ENCODE data around the gene HSPA8.
"Not testable (repeated sequence)": the region's sequence is repeated elsewhere in the genome, so short reads cannot be mapped to it uniquely, and the experiment has no call there.

Gene HSPA8

GRCh38 chr11:123062158-123062891 lies 389 bp upstream of the HSPA8 start:
- Histone ChIP-seq H3K23ac (ENCODE audit: low read length in 2 of 2) (peak overlapping the region; percentile 6 to 37), H2BK5ac (ENCODE audit: low read depth, low read length, poor library complexity, severe bottlenecking) (peak overlapping the region; percentile 100), H3K27ac (ENCODE audit: low read length, poor library complexity, severe bottlenecking) (peak overlapping the region; percentile 98), H3K4ac (ENCODE audit: low read depth in 1 of 2, low read length in 2 of 2) (peak overlapping the region; percentile 85 to 98), H2AFZ (ENCODE audit: low read depth, low read length) (no peak overlapping the region), H4K8ac (ENCODE audit: low read length) (peak overlapping the region; percentile 100), H2BK15ac (ENCODE audit: low read depth, poor library complexity, severe bottlenecking) (peak overlapping the region; percentile 99), H2BK12ac (ENCODE audit: low read length in 2 of 2) (peak overlapping the region in 1 of 2 experiments; percentile 56), H2AK5ac (ENCODE audit: low read length, severe bottlenecking) (peak overlapping the region; percentile 60), H3K14ac (ENCODE audit: low read length in 2 of 2) (peak overlapping the region; percentile 45 to 99), H3K36me3 (ENCODE audit: control insufficient read depth in 1 of 2, insufficient read depth in 2 of 2, low read depth in 1 of 2, low read length in 2 of 2) (peaks cover 4 to 38% of the 10 kb centered on the region in 2 experiments), H2BK120ac (ENCODE audit: low read depth, low read length) (peak overlapping the region; percentile 100), H4K91ac (ENCODE audit: low read length) (peak overlapping the region; percentile 98), H3K27me3 (ENCODE audit: control insufficient read depth in 1 of 2, insufficient read depth in 1 of 2, low read length in 2 of 2) (no peaks in the 10 kb centered on the region), H3K4me3 (ENCODE audit: insufficient read depth in 1 of 2, low read depth in 1 of 2, low read length in 2 of 2) (peak overlapping the region; percentile 73 to 97), H3K4me1 (ENCODE audit: control insufficient read depth, insufficient read depth, low read depth, low read length) (peaks cover 3% of the 10 kb centered on the region), H3K4me2 (ENCODE audit: low read length, poor library complexity, severe bottlenecking) (peak overlapping the region; percentile 39), H3K9me3 (ENCODE audit: control insufficient read depth, low read length) (no peaks in the 10 kb centered on the region), H3K18ac (ENCODE audit: low read depth in 1 of 2, low read length in 2 of 2) (peak overlapping the region; percentile 98 to 100), H3K9ac (ENCODE audit: low read length) (peak overlapping the region; percentile 99), H3K79me1 (replicated peaks; ENCODE audit: low read length, poor library complexity, severe bottlenecking) (peaks cover 11% of the 10 kb centered on the region)
- 1% methylated on average over 53 of the region's 63 CpGs for WGBS
- DNase-seq: peak; percentile 100

- Histone ChIP-seq H3K23ac (ENCODE audit: low read length in 2 of 2) (no peak overlapping the region), H4K91ac (ENCODE audit: low read length) (no peak overlapping the region), H2BK120ac (ENCODE audit: low read depth, low read length) (no peak overlapping the region), H3K4me1 (ENCODE audit: control insufficient read depth, insufficient read depth, low read depth, low read length) (peaks cover 5% of the 10 kb centered on the region), H2AFZ (ENCODE audit: low read depth, low read length) (no peak overlapping the region), H3K4me3 (ENCODE audit: insufficient read depth in 1 of 2, low read depth in 1 of 2, low read length in 2 of 2) (peak overlapping the region; percentile 64 to 97), H2BK15ac (ENCODE audit: low read depth, poor library complexity, severe bottlenecking) (no peak overlapping the region), H2AK5ac (ENCODE audit: low read length, severe bottlenecking) (no peak overlapping the region), H3K79me1 (replicated peaks; ENCODE audit: low read length, poor library complexity, severe bottlenecking) (peaks cover 7% of the 10 kb centered on the region), H3K27ac (ENCODE audit: low read length, poor library complexity, severe bottlenecking) (peak overlapping the region; percentile 10), H2BK12ac (ENCODE audit: low read length in 2 of 2) (no peak overlapping the region), H3K18ac (ENCODE audit: low read depth in 1 of 2, low read length in 2 of 2) (no peak overlapping the region), H3K14ac (ENCODE audit: low read length in 2 of 2) (no peak overlapping the region), H3K9me3 (ENCODE audit: control insufficient read depth, low read length) (no peaks in the 10 kb centered on the region), H4K8ac (ENCODE audit: low read length) (no peak overlapping the region), H3K9ac (ENCODE audit: low read length) (peak overlapping the region; percentile 99), H3K4me2 (ENCODE audit: low read length, poor library complexity, severe bottlenecking) (peak overlapping the region; percentile 95), H3K4ac (ENCODE audit: low read depth in 1 of 2, low read length in 2 of 2) (no peak overlapping the region), H2BK5ac (ENCODE audit: low read depth, low read length, poor library complexity, severe bottlenecking) (no peak overlapping the region), H3K27me3 (ENCODE audit: control insufficient read depth in 1 of 2, insufficient read depth in 1 of 2, low read length in 2 of 2) (no peaks in the 10 kb centered on the region), H3K36me3 (ENCODE audit: control insufficient read depth in 1 of 2, insufficient read depth in 2 of 2, low read depth in 1 of 2, low read length in 2 of 2) (peaks cover 15 to 57% of the 10 kb centered on the region in 2 experiments)
- DNase-seq: no peak
- WGBS: under 1% methylated on average over 8 of the region's 8 CpGs
These were observed 1.5 kb downstream of the HSPA8 start for GRCh38 chr11:123060277-123061000.

GRCh38 chr11:123059041-123059920 lies 2.7 kb downstream of the HSPA8 start:
- H3K18ac ChIP-seq (ENCODE audit: low read depth in 1 of 2, low read length in 2 of 2); H3K4me1 ChIP-seq (ENCODE audit: control insufficient read depth, insufficient read depth, low read depth, low read length); H3K23ac ChIP-seq (ENCODE audit: low read length in 2 of 2); H2BK5ac ChIP-seq (ENCODE audit: low read depth, low read length, poor library complexity, severe bottlenecking); H4K91ac ChIP-seq (ENCODE audit: low read length); H2BK120ac ChIP-seq (ENCODE audit: low read depth, low read length); H3K27ac ChIP-seq (ENCODE audit: low read length, poor library complexity, severe bottlenecking); H4K8ac ChIP-seq (ENCODE audit: low read length); H2BK15ac ChIP-seq (ENCODE audit: low read depth, poor library complexity, severe bottlenecking); DNase-seq; H3K4ac ChIP-seq (ENCODE audit: low read depth in 1 of 2, low read length in 2 of 2); H2BK12ac ChIP-seq (ENCODE audit: low read length in 2 of 2); H3K9me3 ChIP-seq (ENCODE audit: control insufficient read depth, low read length); H2AFZ ChIP-seq (ENCODE audit: low read depth, low read length); H3K79me1 ChIP-seq (replicated peaks; ENCODE audit: low read length, poor library complexity, severe bottlenecking); H2AK5ac ChIP-seq (ENCODE audit: low read length, severe bottlenecking); H3K27me3 ChIP-seq (ENCODE audit: control insufficient read depth in 1 of 2, insufficient read depth in 1 of 2, low read length in 2 of 2); H3K14ac ChIP-seq (ENCODE audit: low read length in 2 of 2): not testable (repeated sequence)
- 55% methylated on average over 18 of the region's 18 CpGs for WGBS
- peak overlapping the region; percentile 99 for H3K9ac ChIP-seq (ENCODE audit: low read length)
- H3K36me3 ChIP-seq (ENCODE audit: control insufficient read depth in 1 of 2, insufficient read depth in 2 of 2, low read depth in 1 of 2, low read length in 2 of 2): peaks cover 23 to 69% of the 10 kb centered on the region in 2 experiments
- peak overlapping the region in 1 of 2 experiments; percentile 97 for H3K4me3 ChIP-seq (ENCODE audit: insufficient read depth in 1 of 2, low read depth in 1 of 2, low read length in 2 of 2)
- peak overlapping the region; percentile 95 for H3K4me2 ChIP-seq (ENCODE audit: low read length, poor library complexity, severe bottlenecking)
